ENCODE measurements around the gene GALNT2. TPM values are rescaled to one million over a fixed set of nuclear protein-coding genes. Genes with fewer than 3 reads are reported as not detected.

Gene GALNT2
- total RNA-seq, 1 donor from 2014 or later: 129 TPM

- DNase-seq (ENCODE audit: low spot score in 2 of 2): peak in 1 of 2 donors; percentile 61
- peaks cover 39 to 56% of the 10 kb centered on the region in 2 donors for H3K36me3 ChIP-seq
- intact Hi-C loops (cut with DNase I): no loop called here
- no peaks in the 10 kb centered on the region for H3K9me3 ChIP-seq
- no peak overlapping the region for H3K27ac ChIP-seq
- no peaks in the 10 kb centered on the region for H3K27me3 ChIP-seq
- TF ChIP-seq CTCF (IDR thresholded peaks at IDR 0.05): no peak
- peaks cover 0 to 3% of the 10 kb centered on the region in 2 donors for H3K4me1 ChIP-seq
- no peak overlapping the region for H3K4me3 ChIP-seq
Measured at GRCh38 chr1:230280906-230281413, 213.9 kb downstream of the GALNT2 start.

DNA sequence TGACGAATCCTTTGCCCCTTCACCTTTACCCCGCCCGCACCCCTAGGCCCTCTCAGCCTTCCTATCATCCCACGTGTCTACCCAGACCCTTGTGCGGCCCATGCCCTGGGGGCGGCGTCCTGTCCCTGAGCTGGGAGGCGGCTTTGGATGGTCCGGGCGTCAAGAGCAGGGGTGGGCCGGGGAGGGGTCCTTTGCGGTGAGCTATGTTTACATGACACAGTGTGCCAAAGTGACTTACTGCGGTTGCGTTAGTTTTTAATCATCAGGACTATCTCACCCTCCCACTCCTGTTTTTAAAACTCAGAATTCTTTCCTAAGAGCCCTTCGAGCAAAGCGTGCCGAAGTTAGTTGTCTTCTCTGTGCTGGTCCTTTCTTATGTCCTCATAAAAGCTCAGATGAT is 214.5 kb downstream of the GALNT2 start:
- Histone ChIP-seq H3K27me3 (no peaks in the 10 kb centered on the region), H3K9me3 (no peaks in the 10 kb centered on the region), H3K4me3 (no peak overlapping the region), H3K27ac (no peak overlapping the region), H3K4me1 (peaks cover 0 to 3% of the 10 kb centered on the region in 2 donors), H3K36me3 (peaks cover 33 to 50% of the 10 kb centered on the region in 2 donors)
- peak in 1 of 2 donors; percentile 52 for DNase-seq (ENCODE audit: low spot score in 2 of 2)
- intact Hi-C loops (cut with DNase I): no loop called here
- no peak for TF ChIP-seq CTCF (IDR thresholded peaks at IDR 0.05)

DNA sequence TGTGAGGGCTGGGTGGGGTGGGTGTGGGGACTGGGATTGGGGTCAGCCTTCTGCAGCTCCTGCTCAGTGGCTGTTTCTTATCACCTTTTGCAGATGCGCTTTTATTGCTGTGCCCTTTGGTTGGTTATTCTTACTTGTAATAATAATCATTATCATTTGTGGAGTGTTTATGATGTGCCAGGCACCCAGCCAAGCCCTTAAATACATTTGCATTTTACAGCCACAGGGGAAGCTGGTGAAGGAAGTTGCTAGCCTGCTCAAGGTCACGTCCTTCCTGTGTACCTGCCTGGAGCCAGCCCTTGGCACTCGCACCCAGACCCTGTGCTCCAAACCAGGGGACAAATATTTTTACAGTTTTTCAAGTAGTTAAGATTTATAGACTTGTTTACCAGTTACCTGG is 215.1 kb downstream of the GALNT2 start:
- Histone ChIP-seq H3K4me1 (peaks cover 0 to 3% of the 10 kb centered on the region in 2 donors), H3K27me3 (no peaks in the 10 kb centered on the region), H3K4me3 (no peak overlapping the region), H3K36me3 (peaks cover 28 to 48% of the 10 kb centered on the region in 2 donors), H3K9me3 (no peaks in the 10 kb centered on the region), H3K27ac (no peak overlapping the region)
- peak in 1 of 2 donors; percentile 47 for DNase-seq (ENCODE audit: low spot score in 2 of 2)
- TF ChIP-seq CTCF (IDR thresholded peaks at IDR 0.05): no peak
- intact Hi-C loops (cut with DNase I): no loop called here

DNA sequence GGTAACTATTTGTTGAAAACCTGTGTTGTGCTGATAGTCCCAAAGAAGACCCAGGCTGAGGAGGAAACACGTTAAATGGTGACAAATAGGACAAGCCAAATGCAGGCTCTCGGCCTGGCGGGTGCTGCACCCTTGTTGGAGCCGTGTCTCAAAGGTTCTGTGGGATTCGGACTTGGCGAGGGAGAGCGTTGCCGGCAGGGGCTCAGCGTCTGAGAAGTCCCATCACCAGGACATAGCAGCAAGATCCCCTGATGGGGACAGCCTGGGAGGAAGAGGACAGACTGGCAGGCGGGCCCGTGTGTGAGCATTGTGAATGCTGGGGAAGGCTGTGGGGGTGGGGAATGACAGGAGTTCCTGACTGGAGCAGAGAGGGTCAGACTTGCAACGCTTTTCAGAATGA is 216.6 kb downstream of the GALNT2 start:
- DNase-seq (ENCODE audit: low spot score in 2 of 2): peak in 1 of 2 donors; percentile 45
- H3K4me3 ChIP-seq: no peak overlapping the region
- intact Hi-C loops (cut with DNase I): no loop called here
- H3K27ac ChIP-seq: no peak overlapping the region
- H3K4me1 ChIP-seq: no peaks in the 10 kb centered on the region
- H3K27me3 ChIP-seq: no peaks in the 10 kb centered on the region
- peaks cover 27 to 44% of the 10 kb centered on the region in 2 donors for H3K36me3 ChIP-seq
- TF ChIP-seq CTCF (IDR thresholded peaks at IDR 0.05): no peak
- H3K9me3 ChIP-seq: no peaks in the 10 kb centered on the region

DNA sequence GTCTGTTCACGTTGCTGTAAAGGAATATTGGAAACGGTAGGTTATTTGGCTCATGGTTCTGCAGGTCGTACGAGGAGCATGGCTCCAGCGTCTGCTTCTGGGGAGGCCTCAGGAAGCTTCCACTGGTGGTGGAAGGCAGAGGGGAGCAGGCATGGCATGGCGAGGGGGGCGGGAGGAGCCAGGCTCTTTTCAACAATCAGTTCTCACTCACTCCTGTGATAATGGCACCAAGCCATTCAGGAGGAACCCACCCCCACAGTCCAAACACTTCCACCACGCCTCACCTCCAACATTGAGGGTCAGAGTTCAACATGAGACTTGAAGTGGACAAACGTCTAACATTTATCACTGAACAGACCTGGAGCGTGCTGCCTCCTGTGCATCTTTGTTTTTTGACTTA is 217.9 kb downstream of the GALNT2 start:
- Histone ChIP-seq H3K27ac (no peak overlapping the region), H3K36me3 (peaks cover 15 to 32% of the 10 kb centered on the region in 2 donors), H3K27me3 (no peaks in the 10 kb centered on the region), H3K9me3 (no peaks in the 10 kb centered on the region), H3K4me3 (no peak overlapping the region), H3K4me1 (no peaks in the 10 kb centered on the region)
- intact Hi-C loops (cut with DNase I): no loop called here
- no peak for TF ChIP-seq CTCF (IDR thresholded peaks at IDR 0.05)
- DNase-seq (ENCODE audit: low spot score in 2 of 2): peak in 1 of 2 donors; percentile 49

DNA sequence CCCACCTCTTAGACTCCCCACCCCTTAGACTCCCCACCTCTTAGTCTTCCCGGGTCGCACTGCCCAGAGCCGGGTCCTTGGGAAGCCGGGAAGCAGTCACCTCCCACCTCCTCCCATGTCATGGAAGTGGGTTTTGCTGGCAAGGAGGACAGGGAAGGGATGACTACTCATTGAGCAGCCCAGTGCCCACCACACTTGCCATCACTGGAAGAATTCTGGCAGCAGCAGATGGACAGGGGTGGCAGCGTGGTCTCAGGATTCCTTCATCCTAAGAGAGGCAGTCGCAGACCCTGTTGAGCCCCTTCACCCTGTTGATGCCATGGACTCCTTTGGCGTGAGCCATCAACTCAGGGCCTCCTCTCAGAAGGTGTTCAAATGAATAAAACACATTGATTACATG is 218.3 kb downstream of the GALNT2 start:
- H3K4me3 ChIP-seq: no peak overlapping the region
- H3K4me1 ChIP-seq: no peaks in the 10 kb centered on the region
- H3K27me3 ChIP-seq: no peaks in the 10 kb centered on the region
- peaks cover 10 to 27% of the 10 kb centered on the region in 2 donors for H3K36me3 ChIP-seq
- TF ChIP-seq CTCF (IDR thresholded peaks at IDR 0.05): no peak
- intact Hi-C loops (cut with DNase I): no loop called here
- H3K27ac ChIP-seq: no peak overlapping the region
- peak in 1 of 2 donors; percentile 35 for DNase-seq (ENCODE audit: low spot score in 2 of 2)
- H3K9me3 ChIP-seq: no peaks in the 10 kb centered on the region
